Uterus (tissue), 2 donors: ENCODE results near the gene ZNF484.
"Not testable (repeated sequence)": the region's sequence is repeated elsewhere in the genome, so short reads cannot be mapped to it uniquely, and the experiment has no call there.

Experiments
- CTCF ChIP-seq, 4 experiments: fragments of 200-600 bp in 2 of 4; fragments of 450-650 bp in 2 of 4; sonication (generic) in 2 of 4; IDR thresholded peaks; one replicate each; pipeline ENCODE4 v1.5.1; 2016 to 2019; ENCODE audit warnings: antibody characterized with exemption in 4 of 4, mild to moderate bottlenecking in 2 of 4, moderate library complexity in 1 of 4
- POLR2A ChIP-seq, 2 donors: fragments of 450-650 bp; IDR thresholded peaks; one replicate each; pipeline ENCODE4 v1.6.1; 2016; ENCODE audit warnings: antibody characterized with exemption in 2 of 2, mild to moderate bottlenecking in 1 of 2, moderate library complexity in 1 of 2

DNA sequence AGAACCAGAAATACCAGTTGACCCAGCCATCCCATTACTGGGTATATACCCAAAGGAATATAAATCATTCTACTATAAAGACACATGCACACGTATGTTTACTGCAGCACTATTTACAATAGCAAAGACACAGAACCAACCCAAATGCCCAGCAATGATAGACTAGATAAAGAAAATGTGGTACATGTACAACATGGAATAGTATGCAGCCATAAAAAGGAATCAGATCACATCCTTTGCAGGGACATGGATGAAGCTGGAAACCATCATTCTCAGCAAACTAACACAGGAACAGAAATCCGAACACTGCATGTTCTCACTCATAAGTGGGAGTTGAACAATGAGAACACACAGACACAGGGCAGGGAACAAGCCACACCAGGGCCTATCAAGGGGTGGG, 11.2 kb downstream of the ZNF484 start:
- TF ChIP-seq CTCF, POLR2A (IDR thresholded peaks at IDR 0.05): not testable (repeated sequence)
